Measurements from ENCODE around the gene GPR4.

DNA sequence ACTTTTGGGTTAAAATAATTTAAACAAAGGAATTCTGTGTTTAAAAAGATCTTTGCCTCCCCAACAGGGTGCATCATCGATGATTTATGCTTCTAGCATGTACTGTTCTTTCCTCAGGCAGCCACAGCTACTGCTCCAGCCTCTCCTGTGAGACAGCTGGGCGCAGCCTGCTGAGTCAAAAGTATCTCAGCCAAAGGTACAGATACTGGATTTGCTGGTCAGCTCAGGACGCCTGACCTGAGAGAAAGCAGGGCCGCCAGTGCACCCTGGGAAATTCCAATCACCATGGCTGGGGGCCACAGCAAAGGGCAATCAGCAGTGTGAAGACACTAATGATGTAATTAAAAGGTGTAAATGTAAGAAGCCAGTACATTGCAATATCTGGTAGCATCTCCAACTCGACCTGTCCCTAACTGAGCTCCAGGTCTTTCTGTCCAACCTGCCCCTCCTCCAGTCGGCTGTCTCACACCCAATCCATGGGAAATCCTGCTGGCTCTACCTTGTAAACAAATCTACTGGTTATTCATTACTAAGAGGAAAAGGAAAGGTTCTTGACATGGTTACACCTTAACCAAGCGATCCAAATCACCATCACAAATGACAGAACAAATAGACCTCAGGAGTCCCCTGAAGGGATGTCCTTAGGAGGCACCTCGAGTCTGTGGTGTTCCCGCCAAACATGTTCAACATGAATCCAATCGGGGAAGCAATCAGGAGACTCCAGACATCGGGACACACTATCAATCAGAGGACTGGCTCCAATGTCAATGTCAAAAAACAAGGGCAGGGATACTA, 24.7 kb downstream of the GPR4 start:
- TF ChIP-seq, protein P1, sequence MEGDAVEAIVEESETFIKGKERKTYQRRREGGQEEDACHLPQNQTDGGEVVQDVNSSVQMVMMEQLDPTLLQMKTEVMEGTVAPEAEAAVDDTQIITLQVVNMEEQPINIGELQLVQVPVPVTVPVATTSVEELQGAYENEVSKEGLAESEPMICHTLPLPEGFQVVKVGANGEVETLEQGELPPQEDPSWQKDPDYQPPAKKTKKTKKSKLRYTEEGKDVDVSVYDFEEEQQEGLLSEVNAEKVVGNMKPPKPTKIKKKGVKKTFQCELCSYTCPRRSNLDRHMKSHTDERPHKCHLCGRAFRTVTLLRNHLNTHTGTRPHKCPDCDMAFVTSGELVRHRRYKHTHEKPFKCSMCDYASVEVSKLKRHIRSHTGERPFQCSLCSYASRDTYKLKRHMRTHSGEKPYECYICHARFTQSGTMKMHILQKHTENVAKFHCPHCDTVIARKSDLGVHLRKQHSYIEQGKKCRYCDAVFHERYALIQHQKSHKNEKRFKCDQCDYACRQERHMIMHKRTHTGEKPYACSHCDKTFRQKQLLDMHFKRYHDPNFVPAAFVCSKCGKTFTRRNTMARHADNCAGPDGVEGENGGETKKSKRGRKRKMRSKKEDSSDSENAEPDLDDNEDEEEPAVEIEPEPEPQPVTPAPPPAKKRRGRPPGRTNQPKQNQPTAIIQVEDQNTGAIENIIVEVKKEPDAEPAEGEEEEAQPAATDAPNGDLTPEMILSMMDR (IDR thresholded peaks at IDR 0.05): no peak
- no peak for TF ChIP-seq EP300 (IDR thresholded peaks at IDR 0.05)
- no peak for TF ChIP-seq POLR2A (IDR thresholded peaks at IDR 0.05)
